ENCODE measurements around the gene ANKRD18B. TPM values are rescaled to one million over a fixed set of nuclear protein-coding genes. Genes with fewer than 3 reads are reported as not detected.
A peak's percentile ranks its signal among the peaks of the same experiment; 100 is the strongest.
"Not testable (repeated sequence)": the region's sequence is repeated elsewhere in the genome, so short reads cannot be mapped to it uniquely, and the experiment has no call there.

ANKRD18B gene
- total RNA-seq (not detected in 2 replicates), polyA plus RNA-seq (not detected in 2 replicates), polyA minus RNA-seq (not detected in 2 replicates)
- total RNA-seq (2013) = not detected

GRCh38 chr9:33523397-33524305 is at the start of gene ANKRD18B:
Gene ANKRD18B (plus strand): TSS chr9:33524251. CDS start chr9:33524490, 239 bp downstream.
- not testable (repeated sequence) for H3K27ac ChIP-seq (ENCODE audit: low read length in 2 of 2)

GRCh38 chr9:33475357-33475756 is 48.7 kb upstream of the ANKRD18B start:
- Histone ChIP-seq H3K4me3 (ENCODE audit: control extremely low read depth in 1 of 5, extremely low read depth in 1 of 5, insufficient read depth in 1 of 5, low read depth in 2 of 5, low read length in 4 of 5) (no peak overlapping the region), H2AFZ (ENCODE audit: insufficient read depth, low read depth, low read length, poor library complexity, severe bottlenecking) (no peak overlapping the region), H3K27ac (ENCODE audit: low read length in 2 of 2) (no peak overlapping the region), H3K36me3 (replicated peaks in 1 of 2; ENCODE audit: control extremely low read depth in 1 of 2, control insufficient read depth in 1 of 2, extremely low read depth in 1 of 2, insufficient read depth in 2 of 2, low read length in 1 of 2) (peaks cover 0 to 11% of the 10 kb centered on the region in 2 experiments), H3K9ac (ENCODE audit: low read length) (no peak overlapping the region), H3K79me2 (ENCODE audit: control insufficient read depth, insufficient read depth, low read length) (peaks cover 27% of the 10 kb centered on the region), H3K4me1 (ENCODE audit: control insufficient read depth in 2 of 2, insufficient read depth in 2 of 2, low read length in 2 of 2) (peaks cover 17 to 22% of the 10 kb centered on the region in 2 donors), H3K4me2 (replicated peaks; ENCODE audit: low read depth, low read length, poor library complexity, severe bottlenecking) (no peak overlapping the region), H3K9me3 (ENCODE audit: control extremely low read depth in 1 of 3, control insufficient read depth in 2 of 3, insufficient read depth in 1 of 3, low read length in 2 of 3) (no peaks in the 10 kb centered on the region), H3K27me3 (replicated peaks in 1 of 4; ENCODE audit: control extremely low read depth in 1 of 4, control insufficient read depth in 3 of 4, insufficient read depth in 4 of 4, low read length in 3 of 4) (no peaks in the 10 kb centered on the region), H4K20me1 (ENCODE audit: control insufficient read depth, insufficient read depth, low read length, poor library complexity, severe bottlenecking) (peaks cover 9% of the 10 kb centered on the region)
- ChIA-PET POLR2A (no interaction called here), CTCF (interaction anchor here (2.9 kb wide), 1 partner anchor 9 kb away, joined by 14 read pairs; no protein-coding TSS in a partner anchor)
- WGBS (ENCODE audit: insufficient coverage) = no CpG with 5 or more reads among the region's 1 CpG
- peaks cover 28% of the 10 kb centered on the region for H3K4me1 Mint-ChIP-seq
- H3K9me3 Mint-ChIP-seq (ENCODE audit: insufficient read depth) = no peaks in the 10 kb centered on the region
- H3K27me3 Mint-ChIP-seq = no peaks in the 10 kb centered on the region
- intact Hi-C loops (cut with micrococcal nuclease) = loop anchor here (10.0 kb wide), 4 partner anchors 211 to 899 kb away; partner anchors contain the start of genes BAG1, CHMP5, DNAJA1 and KIF24
- no peak overlapping the region for H3K4me3 Mint-ChIP-seq
- TF ChIP-seq, protein P1, sequence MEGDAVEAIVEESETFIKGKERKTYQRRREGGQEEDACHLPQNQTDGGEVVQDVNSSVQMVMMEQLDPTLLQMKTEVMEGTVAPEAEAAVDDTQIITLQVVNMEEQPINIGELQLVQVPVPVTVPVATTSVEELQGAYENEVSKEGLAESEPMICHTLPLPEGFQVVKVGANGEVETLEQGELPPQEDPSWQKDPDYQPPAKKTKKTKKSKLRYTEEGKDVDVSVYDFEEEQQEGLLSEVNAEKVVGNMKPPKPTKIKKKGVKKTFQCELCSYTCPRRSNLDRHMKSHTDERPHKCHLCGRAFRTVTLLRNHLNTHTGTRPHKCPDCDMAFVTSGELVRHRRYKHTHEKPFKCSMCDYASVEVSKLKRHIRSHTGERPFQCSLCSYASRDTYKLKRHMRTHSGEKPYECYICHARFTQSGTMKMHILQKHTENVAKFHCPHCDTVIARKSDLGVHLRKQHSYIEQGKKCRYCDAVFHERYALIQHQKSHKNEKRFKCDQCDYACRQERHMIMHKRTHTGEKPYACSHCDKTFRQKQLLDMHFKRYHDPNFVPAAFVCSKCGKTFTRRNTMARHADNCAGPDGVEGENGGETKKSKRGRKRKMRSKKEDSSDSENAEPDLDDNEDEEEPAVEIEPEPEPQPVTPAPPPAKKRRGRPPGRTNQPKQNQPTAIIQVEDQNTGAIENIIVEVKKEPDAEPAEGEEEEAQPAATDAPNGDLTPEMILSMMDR (IDR thresholded peaks at IDR 0.05) = no peak
- TF ChIP-seq EZH2 (IDR thresholded peaks at IDR 0.05; ENCODE audit: borderline replicate concordance, insufficient read depth, low read depth, low read length, poor library complexity, severe bottlenecking) = no peak
- DNase-seq = no peak
- ATAC-seq (ENCODE audit: low read depth) = no peak
- no peak overlapping the region for H3K27ac Mint-ChIP-seq

More at GRCh38 chr9:33523397-33524305, at the start of gene ANKRD18B:
- DNase-seq (peak; percentile 30), ATAC-seq (ENCODE audit: low read depth) (peak; percentile 36)
- 2% methylated on average over 73 of the region's 73 CpGs for WGBS (ENCODE audit: insufficient coverage)
- peak within 1 kb of the TSS; percentile 23 for H3K9ac ChIP-seq (ENCODE audit: low read length)
- H3K79me2 ChIP-seq (ENCODE audit: control insufficient read depth, insufficient read depth, low read length); H3K9me3 Mint-ChIP-seq (ENCODE audit: insufficient read depth); POLR2A ChIA-PET; H3K9me3 ChIP-seq (ENCODE audit: control extremely low read depth in 1 of 3, control insufficient read depth in 2 of 3, insufficient read depth in 1 of 3, low read length in 2 of 3); H3K27ac Mint-ChIP-seq; CTCF ChIA-PET; H4K20me1 ChIP-seq (ENCODE audit: control insufficient read depth, insufficient read depth, low read length, poor library complexity, severe bottlenecking); intact Hi-C loops (cut with micrococcal nuclease); H3K4me1 Mint-ChIP-seq; H3K36me3 ChIP-seq (replicated peaks in 1 of 2; ENCODE audit: control extremely low read depth in 1 of 2, control insufficient read depth in 1 of 2, extremely low read depth in 1 of 2, insufficient read depth in 2 of 2, low read length in 1 of 2): not testable (repeated sequence)
- H3K27me3 ChIP-seq (replicated peaks in 1 of 4; ENCODE audit: control extremely low read depth in 1 of 4, control insufficient read depth in 3 of 4, insufficient read depth in 4 of 4, low read length in 3 of 4) = peaks cover 0 to 19% (median 6%) of the 10 kb centered on the region in 4 experiments
- H3K4me3 ChIP-seq (ENCODE audit: control extremely low read depth in 1 of 5, extremely low read depth in 1 of 5, insufficient read depth in 1 of 5, low read depth in 2 of 5, low read length in 4 of 5) = peak within 1 kb of the TSS in 2 of 5 experiments; percentile 14 to 35
- Mint-ChIP-seq H3K4me3 (peak within 1 kb of the TSS; percentile 79), H3K27me3 (peaks cover 56% of the 10 kb centered on the region)
- peak within 1 kb of the TSS; percentile 64 for H3K4me2 ChIP-seq (replicated peaks; ENCODE audit: low read depth, low read length, poor library complexity, severe bottlenecking)
- peaks cover 8 to 12% of the 10 kb centered on the region in 2 donors for H3K4me1 ChIP-seq (ENCODE audit: control insufficient read depth in 2 of 2, insufficient read depth in 2 of 2, low read length in 2 of 2)
- H2AFZ ChIP-seq (ENCODE audit: insufficient read depth, low read depth, low read length, poor library complexity, severe bottlenecking) = peak within 1 kb of the TSS; percentile 49

Data from B cell (primary cell).